Activated B cell treated with CpG ODN at 0.5 μM for 24 hours (primary cell): Measurements from ENCODE around the gene DNAI4. TPM values are rescaled to one million over a fixed set of nuclear protein-coding genes. Genes with fewer than 3 reads are reported as not detected.

Experiments
- ATAC-seq: fragments of 200-7000 bp; cut with Tn5 transposase; one replicate; pipeline ENCODE4 v1.10.0; 2021; ENCODE audit warnings: low read depth, mild to moderate bottlenecking, moderate library complexity
- CTCF ChIA-PET: fragments of 350-600 bp; sonication (Branson Sonifier 250); formaldehyde crosslinking; loops from one replicate; lab custom pipeline; 2021; ENCODE audit warnings: antibody characterized with exemption; lab: Charles Lee
- POLR2A ChIA-PET: fragments of 350-600 bp; sonication (Branson Sonifier 250); formaldehyde crosslinking; loops from one replicate; lab custom pipeline; 2021; ENCODE audit warnings: antibody characterized with exemption; lab: Charles Lee
- DNase-seq: peaks from one replicate; pipeline ENCODE4 v3.0.0; 2022
- H3K27ac Mint-ChIP-seq: one replicate; pipeline ENCODE4 v1.8.0; 2020; ENCODE audit warnings: mixed read lengths
- H3K27me3 Mint-ChIP-seq: one replicate; pipeline ENCODE4 v1.8.0; 2021; ENCODE audit warnings: mixed read lengths
- H3K36me3 Mint-ChIP-seq: one replicate; pipeline ENCODE4 v1.8.0; 2021; ENCODE audit warnings: low read depth, mixed read lengths
- H3K4me1 Mint-ChIP-seq: one replicate; pipeline ENCODE4 v1.8.0; 2021; ENCODE audit warnings: mixed read lengths
- H3K4me3 Mint-ChIP-seq: one replicate; pipeline ENCODE4 v1.8.0; 2020; ENCODE audit warnings: mild to moderate bottlenecking, mixed read lengths
- H3K9me3 Mint-ChIP-seq: one replicate; pipeline ENCODE4 v1.8.0; 2020; ENCODE audit warnings: mixed read lengths
- CTCF ChIP-seq: fragments of 200-600 bp; IDR thresholded peaks from one replicate; pipeline ENCODE4 v1.8.0; 2022; ENCODE audit warnings: antibody characterized with exemption, mild to moderate bottlenecking
- intact Hi-C: fragments of 100-400 bp; cut with micrococcal nuclease; formaldehyde crosslinking; loops from one replicate; pipeline ENCODE4 v1.15.1; 2024
- total RNA-seq: library from RNA; stranded (reverse); gene quantifications from 2 replicates; pipeline ENCODE4 v1.2.3, GENCODE V29; 2022

Gene DNAI4
- total RNA-seq, 1 donor from 2014 or later: 0.75 TPM

- H3K36me3 Mint-ChIP-seq: no peaks in the 10 kb centered on the region
- H3K4me1 Mint-ChIP-seq: no peaks in the 10 kb centered on the region
- POLR2A ChIA-PET: no interaction called here
- no peak for TF ChIP-seq CTCF
- H3K27ac Mint-ChIP-seq: no peak overlapping the region
- peaks cover 9% of the 10 kb centered on the region for H3K27me3 Mint-ChIP-seq
- CTCF ChIA-PET: no interaction called here
- intact Hi-C loops: no loop called here
- DNase-seq (no peak), ATAC-seq (no peak)
- H3K4me3 Mint-ChIP-seq: no peak overlapping the region
- H3K9me3 Mint-ChIP-seq: no peaks in the 10 kb centered on the region
These were observed 145.7 kb downstream of the DNAI4 start for GRCh38 chr1:66778969-66779368.

GRCh38 chr1:66778266-66778665, 146.4 kb downstream of the DNAI4 start:
- no peak overlapping the region for H3K27ac Mint-ChIP-seq
- ChIA-PET POLR2A (no interaction called here), CTCF (no interaction called here)
- DNase-seq (no peak), ATAC-seq (no peak)
- H3K27me3 Mint-ChIP-seq: peaks cover 9% of the 10 kb centered on the region
- TF ChIP-seq CTCF: no peak
- intact Hi-C loops: no loop called here
- H3K36me3 Mint-ChIP-seq: no peaks in the 10 kb centered on the region
- H3K4me1 Mint-ChIP-seq: no peaks in the 10 kb centered on the region
- H3K9me3 Mint-ChIP-seq: no peaks in the 10 kb centered on the region
- H3K4me3 Mint-ChIP-seq: no peak overlapping the region

DNA sequence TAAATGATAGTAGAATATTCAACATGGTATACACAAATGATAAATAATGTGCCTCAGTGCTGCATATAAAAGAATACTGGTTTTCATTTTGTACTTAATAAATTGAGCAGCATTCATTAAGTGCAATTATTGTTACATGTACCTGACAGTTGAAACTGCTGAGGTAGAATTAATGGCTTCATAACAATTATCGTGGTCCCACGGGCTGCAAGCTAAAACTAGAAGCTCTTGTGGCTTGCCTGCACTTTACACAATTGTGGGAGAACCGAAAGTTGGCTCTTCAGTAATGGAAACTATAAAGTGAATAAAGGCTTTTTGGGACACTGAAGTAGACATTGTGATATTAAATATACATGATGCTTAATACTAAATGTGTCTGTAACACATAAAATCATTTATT, 146.8 kb downstream of the DNAI4 start:
- intact Hi-C loops: no loop called here
- no peak for TF ChIP-seq CTCF
- ATAC-seq: no peak
- H3K27me3 Mint-ChIP-seq: peaks cover 9% of the 10 kb centered on the region
- H3K9me3 Mint-ChIP-seq: no peaks in the 10 kb centered on the region
- no peaks in the 10 kb centered on the region for H3K36me3 Mint-ChIP-seq
- ChIA-PET CTCF (no interaction called here), POLR2A (no interaction called here)
- no peak for DNase-seq
- no peak overlapping the region for H3K4me3 Mint-ChIP-seq
- H3K27ac Mint-ChIP-seq: no peak overlapping the region
- no peaks in the 10 kb centered on the region for H3K4me1 Mint-ChIP-seq

- DNase-seq (no peak), ATAC-seq (no peak)
- H3K27me3 Mint-ChIP-seq: peaks cover 6% of the 10 kb centered on the region
- no peaks in the 10 kb centered on the region for H3K36me3 Mint-ChIP-seq
- intact Hi-C loops: no loop called here
- no peak overlapping the region for H3K27ac Mint-ChIP-seq
- POLR2A ChIA-PET: no interaction called here
- CTCF ChIA-PET: no interaction called here
- no peak overlapping the region for H3K4me3 Mint-ChIP-seq
- no peak for TF ChIP-seq CTCF
- no peaks in the 10 kb centered on the region for H3K9me3 Mint-ChIP-seq
- H3K4me1 Mint-ChIP-seq: no peaks in the 10 kb centered on the region
These were observed 149.0 kb downstream of the DNAI4 start for GRCh38 chr1:66775646-66776045.

DNA sequence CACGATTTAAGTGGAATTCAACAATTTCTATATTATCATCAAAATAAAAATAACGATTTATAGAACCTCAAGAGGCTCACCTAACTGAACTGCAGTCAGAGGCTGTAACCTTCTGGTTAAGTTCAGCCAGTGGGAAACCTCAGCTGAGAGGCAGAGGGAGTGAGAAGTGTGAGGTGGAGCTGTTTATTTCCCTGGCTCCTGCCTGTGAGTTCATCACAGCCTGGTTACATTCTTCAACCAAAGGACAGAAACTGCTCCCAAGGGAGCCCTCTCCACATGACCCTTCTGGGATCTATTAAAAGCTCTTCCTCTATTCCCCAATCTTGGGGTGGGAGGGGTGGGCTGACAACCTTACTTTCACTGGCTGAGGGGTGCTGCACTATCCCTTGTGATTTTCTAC, 150.2 kb downstream of the DNAI4 start:
- H3K9me3 Mint-ChIP-seq: no peaks in the 10 kb centered on the region
- no peaks in the 10 kb centered on the region for H3K4me1 Mint-ChIP-seq
- H3K27ac Mint-ChIP-seq: no peak overlapping the region
- intact Hi-C loops: no loop called here
- CTCF ChIA-PET: no interaction called here
- H3K4me3 Mint-ChIP-seq: no peak overlapping the region
- H3K36me3 Mint-ChIP-seq: no peaks in the 10 kb centered on the region
- TF ChIP-seq CTCF: no peak
- ATAC-seq: no peak
- POLR2A ChIA-PET: no interaction called here
- DNase-seq: no peak
- peaks cover 5% of the 10 kb centered on the region for H3K27me3 Mint-ChIP-seq
